Keratinocyte (primary cell): ENCODE results near the gene ST6GALNAC5. TPM values are rescaled to one million over a fixed set of nuclear protein-coding genes. Genes with fewer than 3 reads are reported as not detected.

ENCODE experiments used
- DNase-seq: peaks from one replicate; pipeline ENCODE4 v3.0.0-alpha.2; 2011; ENCODE audit warnings: low read depth, missing footprints, low spot score
- FAIRE-seq: peaks from 2 replicates; lab custom pipeline; 2011; peaks lifted over from hg19 to GRCh38; lab: Jason Lieb, UNC
- H2AFZ ChIP-seq: 2 replicates; pipeline ENCODE4 v1.6.0; 2012; ENCODE audit warnings: low read length, control low read depth, inconsistent platforms; ENCODE audit not compliant: control insufficient read depth
- H3K27ac ChIP-seq: 2 replicates; pipeline ENCODE4 v1.5.1; 2011; ENCODE audit warnings: low read length; ENCODE audit not compliant: control insufficient read depth, insufficient read depth
- H3K27me3 ChIP-seq: 3 replicates; pipeline ENCODE4 v1.6.0; 2011; ENCODE audit warnings: low read length; ENCODE audit not compliant: control insufficient read depth, insufficient read depth; ENCODE audit errors: extremely low read depth
- H3K36me3 ChIP-seq, 2 experiments: 2 replicates in 1 of 2; 3 replicates in 1 of 2; pipeline ENCODE4 v1.5.1; 2011; ENCODE audit warnings: low read length in 2 of 2, mild to moderate bottlenecking in 1 of 2; ENCODE audit not compliant: control insufficient read depth in 2 of 2, insufficient read depth in 2 of 2; ENCODE audit errors: extremely low read depth in 1 of 2
- H3K4me1 ChIP-seq: 3 replicates; pipeline ENCODE4 v1.5.1; 2011; ENCODE audit warnings: low read length; ENCODE audit not compliant: control insufficient read depth, insufficient read depth; ENCODE audit errors: extremely low read depth
- H3K4me2 ChIP-seq: 3 replicates; pipeline ENCODE4 v1.6.0; 2011; ENCODE audit warnings: low read depth, low read length; ENCODE audit not compliant: control insufficient read depth, insufficient read depth; ENCODE audit errors: extremely low read depth
- H3K4me3 ChIP-seq, 3 experiments: fragments of 200-600 bp in 1 of 3; sonication (generic) in 1 of 3; 2 replicates in 2 of 3; 3 replicates in 1 of 3; pipeline ENCODE4 v1.5.1; 2011 to 2016; ENCODE audit warnings: low read length in 3 of 3, mild to moderate bottlenecking in 3 of 3, control low read depth in 2 of 3, inconsistent platforms in 1 of 3, low read depth in 1 of 3, mixed read lengths in 1 of 3, mixed run types in 1 of 3, moderate library complexity in 1 of 3; ENCODE audit not compliant: control insufficient read depth in 2 of 3, insufficient read depth in 2 of 3; ENCODE audit errors: extremely low read depth in 1 of 3
- H3K79me2 ChIP-seq: 2 replicates; pipeline ENCODE4 v1.6.0; 2012; ENCODE audit warnings: low read length; ENCODE audit not compliant: control insufficient read depth, insufficient read depth
- H3K9ac ChIP-seq: 3 replicates; pipeline ENCODE4 v1.6.0; 2011; ENCODE audit warnings: low read length; ENCODE audit not compliant: control insufficient read depth, insufficient read depth; ENCODE audit errors: extremely low read depth
- H3K9me1 ChIP-seq: 3 replicates; pipeline ENCODE4 v1.6.0; 2011; ENCODE audit warnings: low read length; ENCODE audit not compliant: control insufficient read depth, insufficient read depth; ENCODE audit errors: extremely low read depth
- H3K9me3 ChIP-seq: 2 replicates; pipeline ENCODE4 v1.5.1; 2012; ENCODE audit warnings: low read depth, low read length; ENCODE audit not compliant: control insufficient read depth
- H4K20me1 ChIP-seq: 3 replicates; pipeline ENCODE4 v1.6.0; 2011; ENCODE audit warnings: low read length; ENCODE audit not compliant: control insufficient read depth, insufficient read depth; ENCODE audit errors: extremely low read depth
- CTCF ChIP-seq, 3 experiments: IDR thresholded peaks in 1 of 3; conservative IDR thresholded peaks in 1 of 3; optimal IDR thresholded peaks in 1 of 3; 2 replicates in 2 of 3; 3 replicates in 1 of 3; pipeline versions ENCODE3 to v1.5.1; 2011; ENCODE audit warnings: low read length in 3 of 3, mild to moderate bottlenecking in 3 of 3, moderate library complexity in 2 of 3, control low read depth in 1 of 3, inconsistent platforms in 1 of 3; ENCODE audit not compliant: insufficient read depth in 2 of 3; ENCODE audit errors: extremely low read depth in 1 of 3
- EZH2 ChIP-seq: IDR thresholded peaks from one replicate; pipeline ENCODE4 v1.6.1; 2012; ENCODE audit warnings: inconsistent platforms, mild to moderate bottlenecking, low read length, moderate library complexity
- dilution Hi-C: fragments of 300-500 bp; cut with MboI; formaldehyde crosslinking; loops from one replicate; pipeline ENCODE4 v1.7.0; 2020; ENCODE audit warnings: low sequenced_read_pairs; ENCODE audit not compliant: extremely low pct_ligation_motif_present
- polyA plus RNA-seq, 5 experiments: library from polyadenylated mRNA; depleted of rRNA in 3 of 5; stranded (reverse) in 3 of 5; stranded (forward) in 1 of 5; unstranded in 1 of 5; fragments of >200 nt; gene quantifications; 1 replicate in 1 of 5; 2 replicates in 3 of 5; 3 replicates in 1 of 5; pipeline versions ENCODE4 v1.2.1 to v1.2.3, GENCODE V29; 2011 to 2012; ENCODE audit warnings: missing spikeins in 2 of 5, low read depth in 1 of 5, low replicate concordance in 1 of 5

ST6GALNAC5 gene
- polyA plus RNA-seq, 1 donor (not counting 4 experiments of a cell fraction or from before 2014, with no cell fraction given): 12.8 TPM

GRCh38 chr1:76856104-76856503, 11.2 kb upstream of the ST6GALNAC5 start:
- Histone ChIP-seq H3K36me3 (no peaks in the 10 kb centered on the region), H3K79me2 (no peaks in the 10 kb centered on the region), H3K27ac (no peak overlapping the region), H3K9ac (no peak overlapping the region), H3K4me1 (no peaks in the 10 kb centered on the region), H3K4me2 (no peak overlapping the region), H4K20me1 (no peaks in the 10 kb centered on the region), H2AFZ (no peak overlapping the region), H3K27me3 (no peaks in the 10 kb centered on the region), H3K9me1 (no peaks in the 10 kb centered on the region), H3K4me3 (no peak overlapping the region), H3K9me3 (no peaks in the 10 kb centered on the region)
- TF ChIP-seq CTCF (optimal IDR thresholded peaks at IDR 0.05 in 1 of 3, IDR thresholded peaks at IDR 0.05 in 1 of 3, conservative IDR thresholded peaks at IDR 0.05 in 1 of 3; ENCODE audit: extremely low read depth in 1 of 3, insufficient read depth in 2 of 3, low read length in 3 of 3): no peak
- TF ChIP-seq EZH2: no peak
- dilution Hi-C loops: no loop called here
- DNase-seq (no peak), FAIRE-seq (no peak)

GRCh38 chr1:76857138-76857537, 10.1 kb upstream of the ST6GALNAC5 start:
- Histone ChIP-seq H3K36me3 (no peaks in the 10 kb centered on the region), H3K4me2 (no peak overlapping the region), H3K79me2 (no peaks in the 10 kb centered on the region), H3K9ac (no peak overlapping the region), H3K9me3 (no peaks in the 10 kb centered on the region), H3K9me1 (no peaks in the 10 kb centered on the region), H3K27ac (no peak overlapping the region), H3K4me3 (no peak overlapping the region), H3K27me3 (no peaks in the 10 kb centered on the region), H3K4me1 (no peaks in the 10 kb centered on the region), H4K20me1 (no peaks in the 10 kb centered on the region), H2AFZ (no peak overlapping the region)
- dilution Hi-C loops: no loop called here
- FAIRE-seq (no peak), DNase-seq (no peak)
- TF ChIP-seq EZH2: no peak
- no peak for TF ChIP-seq CTCF (optimal IDR thresholded peaks at IDR 0.05 in 1 of 3, IDR thresholded peaks at IDR 0.05 in 1 of 3, conservative IDR thresholded peaks at IDR 0.05 in 1 of 3; ENCODE audit: extremely low read depth in 1 of 3, insufficient read depth in 2 of 3, low read length in 3 of 3)
